Type B pancreatic cell (in vitro differentiated cells): Measurements from ENCODE around the gene CCT8. TPM values are rescaled to one million over a fixed set of nuclear protein-coding genes. Genes with fewer than 3 reads are reported as not detected.

Experiments used
- DNase-seq: peaks from one replicate; pipeline ENCODE4 v3.0.0; 2021; ENCODE audit warnings: mixed read lengths; ENCODE audit not compliant: unreplicated experiment; ENCODE audit errors: extremely low spot score
- H3K27ac Mint-ChIP-seq: 2 replicates; pipeline ENCODE4 v1.8.0; 2021; ENCODE audit warnings: mild to moderate bottlenecking, mixed read lengths
- H3K27me3 Mint-ChIP-seq: 2 replicates; pipeline ENCODE4 v1.8.0; 2021; ENCODE audit warnings: mixed read lengths
- H3K36me3 Mint-ChIP-seq: 2 replicates; pipeline ENCODE4 v1.8.0; 2021; ENCODE audit warnings: mixed read lengths
- H3K4me1 Mint-ChIP-seq: one replicate; pipeline ENCODE4 v1.8.0; 2021; ENCODE audit warnings: mixed read lengths; ENCODE audit not compliant: unreplicated experiment
- H3K4me3 Mint-ChIP-seq: 2 replicates; pipeline ENCODE4 v1.8.0; 2021; ENCODE audit warnings: mild to moderate bottlenecking, mixed read lengths
- H3K9me3 Mint-ChIP-seq: 2 replicates; pipeline ENCODE4 v1.8.0; 2021; ENCODE audit warnings: mixed read lengths
- total RNA-seq: library from RNA; stranded (reverse); gene quantifications from 2 replicates; pipeline ENCODE4 v1.2.1, GENCODE V29; 2021; ENCODE audit warnings: low replicate concordance
- TF ChIP-seq, protein P1 (sequence below): fragments of 200-600 bp; sonication (generic); conservative IDR thresholded peaks from 2 replicates; pipeline ENCODE4 v1.5.0; 2021; ENCODE audit warnings: antibody characterized with exemption, mild to moderate bottlenecking

CCT8 gene
- total RNA-seq, 1 donor from 2014 or later = 218 TPM

DNA sequence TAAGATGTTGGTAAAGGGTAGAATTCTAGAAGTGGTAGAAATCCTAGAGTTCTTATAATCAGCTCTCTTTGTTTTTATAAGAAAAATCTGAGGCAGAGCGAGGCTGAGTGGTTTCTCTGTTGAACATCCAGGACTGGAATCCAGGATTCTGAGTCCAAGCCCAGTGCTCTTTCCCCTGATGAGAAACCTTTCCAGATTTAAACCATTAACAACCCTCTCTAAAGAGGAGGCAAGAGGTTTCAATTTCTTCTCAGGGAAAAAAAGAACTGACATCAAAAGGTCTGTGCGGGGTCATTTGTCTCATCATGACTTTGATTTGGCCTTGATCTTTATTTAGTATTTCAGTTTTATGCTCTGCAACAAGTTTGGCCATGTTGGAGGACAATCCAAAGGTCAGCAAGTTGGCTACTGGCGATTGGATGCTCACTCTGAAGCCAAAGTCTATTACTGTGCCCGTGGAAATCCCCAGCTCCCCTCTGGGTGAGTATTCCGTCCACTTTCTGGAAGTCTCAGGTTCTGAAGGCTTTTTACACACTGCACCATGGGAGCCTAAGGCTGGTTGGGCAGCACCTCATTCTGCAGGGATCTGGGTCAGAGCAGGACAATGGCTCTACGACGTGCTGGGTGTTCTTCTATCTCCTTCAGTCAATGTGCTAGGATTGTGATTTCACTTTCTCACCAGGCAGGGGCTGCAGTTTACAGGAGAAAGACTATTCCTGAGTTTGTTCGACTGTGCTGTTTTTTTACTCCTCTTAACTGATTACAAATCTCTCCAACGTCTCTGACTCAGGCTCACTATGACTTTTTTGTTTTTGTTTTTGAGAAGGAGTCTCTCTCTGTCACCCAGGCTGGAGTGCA is 18.9 kb upstream of the CCT8 start:
- no peak overlapping the region for H3K4me3 Mint-ChIP-seq
- H3K27ac Mint-ChIP-seq = no peak overlapping the region
- no peaks in the 10 kb centered on the region for H3K36me3 Mint-ChIP-seq
- TF ChIP-seq, protein P1, sequence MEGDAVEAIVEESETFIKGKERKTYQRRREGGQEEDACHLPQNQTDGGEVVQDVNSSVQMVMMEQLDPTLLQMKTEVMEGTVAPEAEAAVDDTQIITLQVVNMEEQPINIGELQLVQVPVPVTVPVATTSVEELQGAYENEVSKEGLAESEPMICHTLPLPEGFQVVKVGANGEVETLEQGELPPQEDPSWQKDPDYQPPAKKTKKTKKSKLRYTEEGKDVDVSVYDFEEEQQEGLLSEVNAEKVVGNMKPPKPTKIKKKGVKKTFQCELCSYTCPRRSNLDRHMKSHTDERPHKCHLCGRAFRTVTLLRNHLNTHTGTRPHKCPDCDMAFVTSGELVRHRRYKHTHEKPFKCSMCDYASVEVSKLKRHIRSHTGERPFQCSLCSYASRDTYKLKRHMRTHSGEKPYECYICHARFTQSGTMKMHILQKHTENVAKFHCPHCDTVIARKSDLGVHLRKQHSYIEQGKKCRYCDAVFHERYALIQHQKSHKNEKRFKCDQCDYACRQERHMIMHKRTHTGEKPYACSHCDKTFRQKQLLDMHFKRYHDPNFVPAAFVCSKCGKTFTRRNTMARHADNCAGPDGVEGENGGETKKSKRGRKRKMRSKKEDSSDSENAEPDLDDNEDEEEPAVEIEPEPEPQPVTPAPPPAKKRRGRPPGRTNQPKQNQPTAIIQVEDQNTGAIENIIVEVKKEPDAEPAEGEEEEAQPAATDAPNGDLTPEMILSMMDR = no peak
- no peak for DNase-seq
- no peaks in the 10 kb centered on the region for H3K9me3 Mint-ChIP-seq
- H3K27me3 Mint-ChIP-seq = no peaks in the 10 kb centered on the region
- peaks cover 9% of the 10 kb centered on the region for H3K4me1 Mint-ChIP-seq

DNA sequence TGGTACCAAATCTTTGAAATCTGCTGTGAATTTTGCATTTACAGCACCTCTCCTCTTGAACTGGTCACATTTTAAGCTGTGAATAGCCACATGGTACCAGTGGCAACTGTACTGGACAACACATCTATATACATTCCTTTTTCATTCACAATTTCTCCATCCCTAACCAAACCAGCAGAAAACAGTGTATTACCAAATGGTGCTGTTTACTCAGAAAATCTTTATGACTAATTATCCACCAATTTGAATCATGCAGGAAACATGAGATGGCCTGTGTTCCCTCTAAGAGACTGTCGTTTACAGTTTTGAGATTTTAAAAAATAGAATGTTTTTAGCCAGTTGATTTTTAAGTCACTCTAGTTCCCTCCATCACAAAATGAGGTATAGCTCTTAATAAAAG is 17.6 kb upstream of the CCT8 start:
- Mint-ChIP-seq H3K27ac (no peak overlapping the region), H3K4me1 (peaks cover 9% of the 10 kb centered on the region), H3K27me3 (no peaks in the 10 kb centered on the region), H3K9me3 (no peaks in the 10 kb centered on the region), H3K36me3 (no peaks in the 10 kb centered on the region), H3K4me3 (no peak overlapping the region)
- no peak for DNase-seq
- TF ChIP-seq, protein P1 = no peak

DNA sequence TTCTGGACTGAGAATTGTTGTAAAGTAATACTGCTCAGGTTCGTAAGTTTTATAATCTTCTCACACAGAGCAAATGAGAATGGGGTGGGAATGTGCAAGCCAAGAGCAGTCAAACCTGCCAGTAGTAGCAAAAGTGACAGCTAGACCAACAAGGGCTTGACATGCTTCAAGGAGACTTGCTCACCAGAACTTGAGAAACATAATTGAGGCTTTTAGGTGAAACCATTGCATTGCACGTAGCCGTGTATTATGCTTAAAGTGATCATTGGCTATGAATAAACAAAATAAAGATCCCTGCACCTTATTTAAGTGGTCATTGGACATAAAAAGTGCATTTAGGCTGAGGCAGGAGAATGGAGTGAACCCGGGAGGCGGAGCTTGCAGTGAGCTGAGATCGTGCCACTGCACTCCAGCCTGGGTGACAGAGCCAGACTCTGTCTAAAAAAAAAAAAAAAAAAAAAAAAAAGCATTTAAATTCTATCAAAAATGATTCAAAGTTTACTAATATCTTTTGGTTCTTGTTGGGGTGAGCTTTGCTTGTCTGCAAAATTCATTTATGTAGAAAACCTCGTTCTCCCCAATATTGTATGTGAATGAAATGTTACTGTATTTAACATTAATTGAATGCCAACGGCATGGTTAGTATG is 11.8 kb upstream of the CCT8 start:
- no peaks in the 10 kb centered on the region for H3K4me1 Mint-ChIP-seq
- H3K4me3 Mint-ChIP-seq = peak overlapping the region; percentile 58
- TF ChIP-seq, protein P1 = no peak
- no peaks in the 10 kb centered on the region for H3K9me3 Mint-ChIP-seq
- peak overlapping the region; percentile 41 for H3K27ac Mint-ChIP-seq
- no peak for DNase-seq
- no peaks in the 10 kb centered on the region for H3K36me3 Mint-ChIP-seq
- no peaks in the 10 kb centered on the region for H3K27me3 Mint-ChIP-seq

DNA sequence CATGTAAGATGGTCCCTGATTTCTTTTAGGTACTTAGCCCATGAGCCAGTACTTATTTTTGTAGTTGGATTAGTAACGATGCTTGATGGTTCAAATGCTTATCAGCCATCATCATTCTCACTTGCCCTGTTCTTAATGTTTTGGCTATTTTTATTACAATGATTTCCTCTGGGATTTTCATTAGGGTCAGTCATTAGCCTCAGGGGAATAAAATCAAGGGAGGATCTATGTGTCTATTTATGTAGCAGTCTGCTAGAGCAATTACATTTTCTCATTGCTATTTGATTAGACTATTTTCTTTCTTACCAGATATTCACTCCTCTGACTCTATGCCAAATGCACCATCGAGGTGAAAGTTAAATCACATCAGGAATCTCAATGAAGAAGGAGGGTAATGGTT is 10.9 kb upstream of the CCT8 start:
- no peak for DNase-seq
- no peaks in the 10 kb centered on the region for H3K36me3 Mint-ChIP-seq
- no peaks in the 10 kb centered on the region for H3K27me3 Mint-ChIP-seq
- H3K4me1 Mint-ChIP-seq = no peaks in the 10 kb centered on the region
- no peak overlapping the region for H3K4me3 Mint-ChIP-seq
- TF ChIP-seq, protein P1 = no peak
- H3K9me3 Mint-ChIP-seq = no peaks in the 10 kb centered on the region
- no peak overlapping the region for H3K27ac Mint-ChIP-seq

DNA sequence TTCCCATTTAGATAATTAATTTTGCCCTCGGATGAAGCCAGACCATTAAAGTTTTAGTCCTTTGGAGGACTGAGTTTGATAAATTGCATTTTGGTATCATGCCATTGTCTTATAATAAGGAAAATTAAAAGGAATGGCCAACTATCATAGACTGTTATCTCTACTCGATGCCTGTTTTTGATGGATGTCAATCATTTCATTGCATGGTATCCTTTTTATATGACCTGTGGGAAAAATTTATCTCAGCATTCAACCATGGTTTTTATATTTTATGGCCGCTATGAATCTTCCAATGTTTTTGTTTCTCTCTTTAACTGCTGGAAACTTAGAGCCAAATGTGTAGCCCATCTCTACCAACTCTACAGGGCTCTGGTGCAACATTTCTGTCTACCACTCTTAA is 9.9 kb upstream of the CCT8 start:
- H3K9me3 Mint-ChIP-seq = no peaks in the 10 kb centered on the region
- H3K27me3 Mint-ChIP-seq = no peaks in the 10 kb centered on the region
- TF ChIP-seq, protein P1 = no peak
- no peaks in the 10 kb centered on the region for H3K36me3 Mint-ChIP-seq
- no peak overlapping the region for H3K27ac Mint-ChIP-seq
- no peak for DNase-seq
- no peaks in the 10 kb centered on the region for H3K4me1 Mint-ChIP-seq
- H3K4me3 Mint-ChIP-seq = no peak overlapping the region
